Activated T-cell treated with anti-CD3 and anti-CD28 coated beads, Interleukin-2, amount 50 U/mL, for 4 hours (primary cell): ENCODE measurements around the gene ACACB. TPM values are rescaled to one million over a fixed set of nuclear protein-coding genes. Genes with fewer than 3 reads are reported as not detected.

Experiments used
- ATAC-seq, 2 donors: fragments of 200-7000 bp; cut with Tn5 transposase; one replicate each; pipeline ENCODE4 v1.10.0; 2021
- DNase-seq: peaks from one replicate; pipeline ENCODE4 v3.0.0-alpha.2; 2020
- H3K27me3 Mint-ChIP-seq: one replicate; pipeline ENCODE4 v1.8.0; 2021; ENCODE audit warnings: low read depth, mixed read lengths
- H3K36me3 Mint-ChIP-seq: one replicate; pipeline ENCODE4 v1.8.0; 2022; ENCODE audit warnings: mixed read lengths; ENCODE audit not compliant: insufficient read depth
- H3K4me1 Mint-ChIP-seq: one replicate; pipeline ENCODE4 v1.8.0; 2021; ENCODE audit warnings: low read depth, mixed read lengths
- H3K4me3 Mint-ChIP-seq: one replicate; pipeline ENCODE4 v1.8.0; 2021; ENCODE audit warnings: mild to moderate bottlenecking, moderate library complexity, mixed read lengths
- H3K9me3 Mint-ChIP-seq: one replicate; pipeline ENCODE4 v1.8.0; 2021; ENCODE audit warnings: mixed read lengths
- total RNA-seq, 3 donors: library from RNA; stranded (reverse); gene quantifications; one replicate each; pipeline ENCODE4 v1.2.1, GENCODE V29; 2021

The ACACB gene
- total RNA-seq, 3 donors from 2014 or later, result 1.6 to 4.5 (median 3.8) TPM

- no peak for DNase-seq
- peaks cover 52% of the 10 kb centered on the region for H3K27me3 Mint-ChIP-seq
- H3K4me1 Mint-ChIP-seq, result no peaks in the 10 kb centered on the region
- no peaks in the 10 kb centered on the region for H3K36me3 Mint-ChIP-seq
- H3K9me3 Mint-ChIP-seq, result no peaks in the 10 kb centered on the region
- no peak overlapping the region for H3K4me3 Mint-ChIP-seq
- ATAC-seq, result no peak
These were observed 175.3 kb downstream of the ACACB start for GRCh38 chr12:109291521-109292341.

DNA sequence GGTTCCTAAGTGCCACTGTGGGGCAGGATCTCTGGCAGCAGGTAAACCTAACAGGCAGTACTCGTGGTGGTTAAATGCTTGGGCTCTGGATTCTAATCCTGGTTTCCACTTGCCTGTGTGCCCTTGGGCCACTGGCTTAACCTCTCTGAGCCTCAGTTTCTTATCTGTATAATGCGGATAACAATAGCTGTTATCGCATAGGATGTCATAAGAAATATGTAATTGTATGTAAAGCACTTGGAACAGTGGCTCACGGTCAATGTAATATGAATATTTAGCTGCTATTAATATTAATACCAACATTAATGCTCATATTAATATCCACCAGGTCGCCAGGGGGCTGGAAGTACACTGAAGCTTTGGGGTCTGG lies 175.9 kb downstream of the ACACB start:
- Mint-ChIP-seq H3K9me3 (no peaks in the 10 kb centered on the region), H3K27me3 (peaks cover 52% of the 10 kb centered on the region), H3K4me3 (no peak overlapping the region), H3K4me1 (no peaks in the 10 kb centered on the region), H3K36me3 (no peaks in the 10 kb centered on the region)
- ATAC-seq (no peak), DNase-seq (no peak)

GRCh38 chr12:109293106-109293505 lies 176.7 kb downstream of the ACACB start:
- DNase-seq (no peak), ATAC-seq (no peak)
- no peaks in the 10 kb centered on the region for H3K4me1 Mint-ChIP-seq
- no peaks in the 10 kb centered on the region for H3K36me3 Mint-ChIP-seq
- peaks cover 50% of the 10 kb centered on the region for H3K27me3 Mint-ChIP-seq
- H3K9me3 Mint-ChIP-seq, result no peaks in the 10 kb centered on the region
- no peak overlapping the region for H3K4me3 Mint-ChIP-seq

- ATAC-seq (no peak), DNase-seq (no peak)
- no peaks in the 10 kb centered on the region for H3K9me3 Mint-ChIP-seq
- no peaks in the 10 kb centered on the region for H3K36me3 Mint-ChIP-seq
- no peaks in the 10 kb centered on the region for H3K4me1 Mint-ChIP-seq
- no peak overlapping the region for H3K4me3 Mint-ChIP-seq
- H3K27me3 Mint-ChIP-seq, result peaks cover 46% of the 10 kb centered on the region
These were observed 178.0 kb downstream of the ACACB start for GRCh38 chr12:109294286-109294796.

GRCh38 chr12:109295764-109296425 lies 179.5 kb downstream of the ACACB start:
- Mint-ChIP-seq H3K27me3 (peaks cover 42% of the 10 kb centered on the region), H3K36me3 (no peaks in the 10 kb centered on the region), H3K9me3 (no peaks in the 10 kb centered on the region), H3K4me1 (no peaks in the 10 kb centered on the region), H3K4me3 (no peak overlapping the region)
- DNase-seq (no peak), ATAC-seq (no peak)

- Mint-ChIP-seq H3K4me3 (no peak overlapping the region), H3K9me3 (no peaks in the 10 kb centered on the region), H3K36me3 (no peaks in the 10 kb centered on the region), H3K27me3 (peaks cover 36% of the 10 kb centered on the region), H3K4me1 (no peaks in the 10 kb centered on the region)
- no peak for ATAC-seq
- DNase-seq, result no peak
These were observed 180.0 kb downstream of the ACACB start for GRCh38 chr12:109296431-109296830.

GRCh38 chr12:109299849-109300248 lies 183.5 kb downstream of the ACACB start:
- ATAC-seq, result no peak
- H3K27me3 Mint-ChIP-seq, result peaks cover 30% of the 10 kb centered on the region
- H3K4me1 Mint-ChIP-seq, result no peaks in the 10 kb centered on the region
- no peaks in the 10 kb centered on the region for H3K36me3 Mint-ChIP-seq
- no peaks in the 10 kb centered on the region for H3K9me3 Mint-ChIP-seq
- no peak for DNase-seq
- no peak overlapping the region for H3K4me3 Mint-ChIP-seq

- H3K4me3 Mint-ChIP-seq, result no peak overlapping the region
- ATAC-seq (no peak), DNase-seq (no peak)
- H3K9me3 Mint-ChIP-seq, result no peaks in the 10 kb centered on the region
- no peaks in the 10 kb centered on the region for H3K4me1 Mint-ChIP-seq
- no peaks in the 10 kb centered on the region for H3K36me3 Mint-ChIP-seq
- peaks cover 27% of the 10 kb centered on the region for H3K27me3 Mint-ChIP-seq
These were observed 185.3 kb downstream of the ACACB start for GRCh38 chr12:109301643-109302168.

DNA sequence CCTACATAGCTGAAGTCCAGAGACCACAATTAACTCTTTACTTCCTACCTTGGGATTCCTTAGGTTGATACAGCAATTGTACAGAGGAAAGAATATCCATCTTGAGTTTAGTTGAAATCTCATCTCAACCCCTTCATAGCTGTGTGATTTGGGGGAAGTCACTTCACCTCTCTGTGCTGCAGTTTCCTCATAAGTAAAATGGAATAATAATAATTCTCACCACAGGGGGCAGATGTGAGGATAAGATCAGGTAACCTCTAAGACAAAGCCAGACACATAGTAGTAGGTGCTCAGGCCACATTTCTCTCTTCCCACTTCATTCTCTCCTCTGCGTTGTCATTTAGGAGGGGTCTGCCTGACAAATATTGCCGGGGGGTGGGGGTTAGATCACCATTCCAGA lies 186.0 kb downstream of the ACACB start:
- peaks cover 34% of the 10 kb centered on the region for H3K27me3 Mint-ChIP-seq
- no peak overlapping the region for H3K4me3 Mint-ChIP-seq
- H3K9me3 Mint-ChIP-seq, result no peaks in the 10 kb centered on the region
- DNase-seq, result no peak
- H3K4me1 Mint-ChIP-seq, result no peaks in the 10 kb centered on the region
- ATAC-seq, result no peak
- no peaks in the 10 kb centered on the region for H3K36me3 Mint-ChIP-seq

DNA sequence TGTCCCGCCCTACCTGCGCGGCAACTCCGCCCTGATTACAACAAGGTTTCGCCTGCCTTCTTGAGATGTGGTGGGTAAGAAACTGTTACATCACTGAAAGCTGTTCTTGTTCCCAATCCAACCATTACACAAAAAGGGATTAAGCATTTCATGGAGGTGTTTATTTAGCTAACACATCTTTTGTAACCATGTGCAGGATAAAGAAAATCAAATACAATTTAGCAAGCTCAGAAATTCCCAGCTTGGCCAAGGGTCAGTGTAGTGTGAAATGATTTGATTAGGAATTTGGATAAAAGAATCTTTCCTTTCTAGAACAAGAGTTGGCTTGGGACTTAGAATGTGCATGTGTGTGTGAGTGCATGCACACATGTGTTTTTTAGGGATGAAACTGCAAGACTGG lies 186.4 kb downstream of the ACACB start:
- no peaks in the 10 kb centered on the region for H3K36me3 Mint-ChIP-seq
- H3K4me3 Mint-ChIP-seq, result no peak overlapping the region
- no peaks in the 10 kb centered on the region for H3K4me1 Mint-ChIP-seq
- H3K9me3 Mint-ChIP-seq, result no peaks in the 10 kb centered on the region
- peaks cover 38% of the 10 kb centered on the region for H3K27me3 Mint-ChIP-seq
- DNase-seq, result no peak
- no peak for ATAC-seq

GRCh38 chr12:109304485-109304884 lies 188.1 kb downstream of the ACACB start:
- Mint-ChIP-seq H3K4me1 (peaks cover 5% of the 10 kb centered on the region), H3K4me3 (no peak overlapping the region), H3K36me3 (no peaks in the 10 kb centered on the region), H3K9me3 (no peaks in the 10 kb centered on the region), H3K27me3 (peaks cover 51% of the 10 kb centered on the region)
- ATAC-seq, result no peak
- DNase-seq, result no peak

- H3K4me1 Mint-ChIP-seq, result peaks cover 9% of the 10 kb centered on the region
- DNase-seq, result no peak
- no peaks in the 10 kb centered on the region for H3K9me3 Mint-ChIP-seq
- H3K4me3 Mint-ChIP-seq, result no peak overlapping the region
- peaks cover 55% of the 10 kb centered on the region for H3K27me3 Mint-ChIP-seq
- no peaks in the 10 kb centered on the region for H3K36me3 Mint-ChIP-seq
- no peak for ATAC-seq
These were observed 189.2 kb downstream of the ACACB start for GRCh38 chr12:109305547-109305946.

DNA sequence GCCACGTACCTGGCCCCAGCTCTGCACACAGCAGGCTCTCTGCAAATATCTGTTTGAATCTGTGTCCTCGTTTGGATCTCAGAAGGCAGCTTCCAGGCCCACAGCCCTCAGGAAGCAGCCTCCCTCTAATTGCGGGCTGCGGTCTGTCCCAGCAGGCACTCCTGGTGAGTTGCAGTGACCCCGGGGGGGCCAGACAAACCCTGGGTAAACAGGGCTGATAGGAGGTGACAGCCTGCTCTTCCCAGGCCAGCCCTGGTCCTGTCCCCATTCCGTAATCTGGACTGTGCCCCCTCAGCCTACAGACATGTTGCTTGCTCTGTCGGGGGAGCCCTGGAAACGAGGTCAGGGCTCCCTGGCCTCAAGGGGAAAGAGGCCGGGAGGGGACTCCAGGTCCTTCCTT lies 190.7 kb downstream of the ACACB start:
- Mint-ChIP-seq H3K9me3 (no peaks in the 10 kb centered on the region), H3K27me3 (peaks cover 61% of the 10 kb centered on the region), H3K36me3 (no peaks in the 10 kb centered on the region), H3K4me1 (peaks cover 15% of the 10 kb centered on the region), H3K4me3 (no peak overlapping the region)
- DNase-seq, result no peak
- no peak for ATAC-seq

DNA sequence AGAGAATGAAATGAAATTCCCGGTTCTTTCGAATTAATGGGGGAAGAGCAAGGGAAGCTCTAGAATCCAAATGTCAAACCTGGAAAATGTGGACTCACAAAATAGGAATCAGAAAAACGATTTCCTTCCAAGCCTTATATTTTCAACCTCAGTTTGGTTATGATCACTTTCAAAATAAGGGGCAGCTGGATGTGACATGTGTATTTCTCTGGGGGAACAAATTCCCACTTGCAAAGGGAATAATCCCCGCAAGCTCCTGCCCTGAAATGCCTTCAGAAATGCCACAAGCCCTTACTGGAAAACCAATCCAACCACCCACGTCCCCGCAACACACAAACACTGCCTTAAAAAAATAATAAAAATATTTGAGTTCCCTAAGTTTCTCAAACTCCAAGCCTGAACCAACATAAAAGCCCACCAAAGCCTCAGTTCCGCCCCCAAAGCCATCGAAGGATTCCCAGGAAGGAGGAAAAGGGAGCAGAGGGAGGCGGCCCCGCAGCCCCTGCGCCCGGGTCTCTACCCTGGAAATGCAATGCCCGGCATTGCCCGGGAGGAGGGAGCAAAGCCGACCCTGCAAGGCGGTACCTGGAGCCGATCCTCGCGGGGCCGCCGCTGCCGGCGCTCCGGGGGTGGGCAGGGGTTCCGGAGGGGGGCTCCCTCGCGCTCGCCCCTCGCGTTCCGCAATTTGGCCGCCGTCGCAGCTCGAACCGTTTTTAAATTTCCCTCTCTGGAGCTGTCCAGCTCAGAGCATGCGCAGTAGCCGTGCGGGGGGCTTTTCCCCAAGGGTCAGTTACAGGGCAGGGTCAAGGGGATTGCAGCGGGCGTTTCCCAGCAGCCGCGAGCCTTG lies 192.4 kb downstream of the ACACB start, which contains the start of gene FOXN4:
Gene FOXN4, minus strand, starts transcription at position 751 of the 847 bp plus-strand sequence. CDS start 963 bp downstream, outside the sequence.
- no peaks in the 10 kb centered on the region for H3K36me3 Mint-ChIP-seq
- ATAC-seq, result no peak
- no peak for DNase-seq
- peaks cover 69% of the 10 kb centered on the region for H3K27me3 Mint-ChIP-seq
- H3K4me1 Mint-ChIP-seq, result peaks cover 15% of the 10 kb centered on the region
- H3K9me3 Mint-ChIP-seq, result no peaks in the 10 kb centered on the region
- peak within 1 kb of the TSS; percentile 79 for H3K4me3 Mint-ChIP-seq
